GM19238 (cell line): ENCODE results near the gene AGBL1.
"Not testable (repeated sequence)": the region's sequence is repeated elsewhere in the genome, so short reads cannot be mapped to it uniquely, and the experiment has no call there.

ENCODE experiments used
- DNase-seq: peaks from one replicate; pipeline ENCODE4 v3.0.0; 2011; ENCODE audit warnings: low spot score; ENCODE audit not compliant: insufficient read length

AGBL1 gene

GRCh38 chr15:86399041-86399954 lies 319.6 kb downstream of the AGBL1 start:
- no peak for DNase-seq

DNA sequence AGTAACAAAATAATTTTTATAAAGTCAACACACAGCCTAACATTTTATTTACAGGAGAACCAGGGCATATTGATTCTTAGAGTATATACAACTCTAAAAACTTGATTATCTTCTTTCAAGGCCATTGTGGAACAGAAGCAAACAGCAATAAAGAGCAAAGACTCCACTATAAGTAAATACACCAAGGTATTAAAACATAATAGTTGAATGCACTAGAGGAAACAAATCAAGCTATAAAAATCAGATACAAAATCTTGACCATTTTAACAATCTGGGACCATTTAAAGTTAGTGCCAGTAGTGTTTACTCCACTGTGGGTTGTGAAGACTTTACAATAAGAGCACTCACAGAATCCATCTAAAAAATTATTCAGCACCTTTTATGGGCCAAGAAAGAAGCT lies 323.6 kb downstream of the AGBL1 start:
- no peak for DNase-seq

- DNase-seq: no peak
Observed at GRCh38 chr15:86403914-86404583, 324.4 kb downstream of the AGBL1 start.

DNA sequence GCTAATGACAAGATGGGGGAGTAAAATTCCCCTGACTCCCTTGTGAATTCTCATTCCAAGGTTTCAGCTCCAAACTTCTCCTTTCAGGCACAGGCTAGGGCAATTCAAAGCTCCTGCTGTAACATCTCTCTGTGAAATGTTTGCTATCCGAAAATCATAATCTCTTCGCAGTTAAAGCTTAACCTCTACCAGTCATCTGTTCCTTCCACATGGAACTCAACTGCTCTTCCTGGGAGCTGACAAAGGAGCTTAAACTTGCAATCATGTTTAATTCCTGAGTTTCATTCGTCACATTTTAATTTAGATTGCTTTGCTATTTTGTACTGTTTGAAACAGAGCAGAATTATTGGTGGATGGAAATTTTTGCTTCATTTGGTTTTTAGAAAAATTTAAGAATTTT lies 328.6 kb downstream of the AGBL1 start:
- no peak for DNase-seq

DNA sequence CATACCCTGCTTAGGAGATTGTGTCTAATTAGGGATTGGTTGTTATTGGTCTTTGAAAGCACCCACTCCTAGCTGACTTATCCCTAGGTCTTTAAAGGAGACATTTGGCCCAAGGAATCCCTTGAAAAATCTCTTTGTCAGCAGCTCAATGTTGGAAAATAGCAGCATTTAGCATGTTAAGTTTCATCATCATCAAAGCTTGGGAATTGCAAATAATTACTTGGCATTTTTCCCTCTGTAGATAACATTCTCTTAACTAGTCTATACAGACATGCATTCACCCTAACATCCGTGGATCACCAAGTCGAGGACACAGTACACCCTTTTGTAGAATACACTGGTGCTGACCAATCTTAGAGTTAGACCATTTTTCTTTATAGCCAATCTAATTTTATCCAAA lies 332.2 kb downstream of the AGBL1 start:
- DNase-seq: no peak

DNA sequence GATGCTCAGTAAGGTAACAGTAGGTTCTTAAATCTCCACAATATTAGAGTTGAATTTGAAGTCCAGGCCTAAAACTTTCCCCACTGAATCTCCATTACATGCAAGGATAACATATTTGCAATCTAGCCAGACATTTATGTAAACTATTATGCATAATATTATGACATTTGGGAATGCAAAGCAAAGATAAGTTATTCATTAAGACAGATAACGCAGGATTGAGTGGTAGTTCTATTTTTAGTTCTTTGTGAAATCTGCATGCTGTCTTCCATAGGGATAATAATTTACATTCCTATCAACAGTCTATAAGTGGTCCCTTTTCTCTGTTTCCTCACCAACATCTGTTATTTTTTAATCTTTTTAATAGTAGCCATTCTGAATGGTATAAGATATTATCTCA lies 333.5 kb downstream of the AGBL1 start:
- no peak for DNase-seq

DNA sequence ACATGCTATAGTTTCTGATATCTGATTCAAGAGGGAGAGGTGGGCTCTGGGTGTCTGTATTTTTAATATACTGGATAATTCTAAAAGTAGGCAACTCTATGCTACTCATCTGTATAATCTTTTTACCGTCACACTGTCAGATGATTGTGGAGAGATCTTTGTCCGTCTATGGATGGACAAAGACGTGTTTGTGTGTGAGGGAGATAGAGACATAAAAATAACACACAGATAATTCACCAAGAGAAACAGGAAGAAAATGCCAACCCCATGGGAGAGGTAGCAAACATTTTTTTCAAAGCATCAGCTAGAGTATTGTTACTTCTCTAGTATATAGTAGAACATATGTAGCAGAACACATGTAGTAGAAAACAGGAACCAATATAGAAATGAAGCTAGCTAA lies 346.1 kb downstream of the AGBL1 start:
- DNase-seq: no peak

DNA sequence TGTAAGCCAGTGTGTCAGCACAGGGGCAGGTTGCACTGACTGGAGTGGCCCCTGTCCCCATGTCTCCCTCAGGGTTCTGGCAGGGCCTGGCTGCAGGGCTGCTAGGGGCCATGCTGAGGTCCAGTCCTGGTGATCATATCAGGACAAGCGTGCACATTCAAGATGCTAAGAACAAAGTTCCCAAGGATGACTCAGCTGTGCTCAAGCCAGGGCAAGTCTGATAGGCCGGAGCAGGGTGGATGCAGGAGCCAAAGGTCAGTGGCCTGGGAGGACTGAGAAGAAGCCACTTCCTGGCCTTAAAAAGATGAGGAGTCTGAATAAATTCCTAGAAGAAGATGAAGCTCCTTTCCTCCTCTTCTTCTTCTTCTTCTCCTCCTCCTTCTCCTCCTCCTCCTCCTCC lies 353.2 kb downstream of the AGBL1 start:
- no peak for DNase-seq

GRCh38 chr15:86433983-86434382 lies 354.3 kb downstream of the AGBL1 start:
- no peak for DNase-seq

DNA sequence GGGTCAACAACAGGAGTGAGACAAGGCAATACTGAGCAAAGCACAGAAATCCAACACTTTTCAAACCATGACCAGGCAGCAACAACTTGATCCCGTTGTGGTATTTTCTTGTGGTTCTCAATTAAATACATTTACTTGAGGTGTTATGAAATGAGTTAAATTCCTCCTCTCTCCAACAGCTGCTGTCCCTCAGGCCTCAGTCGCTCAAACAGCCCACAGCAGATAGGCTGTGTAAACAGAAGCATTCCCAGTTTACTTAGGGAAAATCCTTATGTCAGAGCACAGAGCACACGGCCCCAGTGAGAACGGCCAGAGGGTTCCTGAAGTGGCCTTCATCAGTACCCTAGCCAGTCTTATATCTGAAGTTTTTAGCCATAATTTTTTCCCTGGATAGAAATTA lies 359.9 kb downstream of the AGBL1 start:
- no peak for DNase-seq

DNA sequence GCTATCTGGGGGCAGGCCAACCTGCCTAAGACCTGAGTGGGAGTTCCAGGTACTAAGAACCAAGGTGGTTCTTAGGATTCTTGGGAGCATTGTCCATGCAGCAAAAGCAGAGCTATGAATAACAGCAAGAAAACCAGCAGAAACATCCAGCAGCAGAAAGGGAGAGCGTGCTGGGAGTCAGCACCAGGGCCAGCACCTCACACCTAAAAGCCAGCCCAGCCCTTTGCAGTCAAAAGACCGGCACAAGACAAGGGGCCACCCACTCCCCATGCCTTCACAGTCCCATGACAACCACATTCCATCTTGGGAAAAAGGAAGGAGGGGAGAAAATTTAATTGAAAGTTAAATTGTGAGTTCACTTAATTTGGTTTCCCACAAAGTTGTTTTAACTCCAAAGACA lies 364.9 kb downstream of the AGBL1 start:
- DNase-seq: no peak

GRCh38 chr15:86445579-86446252 lies 366.0 kb downstream of the AGBL1 start:
- no peak for DNase-seq

GRCh38 chr15:86446253-86446640 lies 366.6 kb downstream of the AGBL1 start:
- no peak for DNase-seq

- not testable (repeated sequence) for DNase-seq
Observed at GRCh38 chr15:86465470-86466039, 385.9 kb downstream of the AGBL1 start.

DNA sequence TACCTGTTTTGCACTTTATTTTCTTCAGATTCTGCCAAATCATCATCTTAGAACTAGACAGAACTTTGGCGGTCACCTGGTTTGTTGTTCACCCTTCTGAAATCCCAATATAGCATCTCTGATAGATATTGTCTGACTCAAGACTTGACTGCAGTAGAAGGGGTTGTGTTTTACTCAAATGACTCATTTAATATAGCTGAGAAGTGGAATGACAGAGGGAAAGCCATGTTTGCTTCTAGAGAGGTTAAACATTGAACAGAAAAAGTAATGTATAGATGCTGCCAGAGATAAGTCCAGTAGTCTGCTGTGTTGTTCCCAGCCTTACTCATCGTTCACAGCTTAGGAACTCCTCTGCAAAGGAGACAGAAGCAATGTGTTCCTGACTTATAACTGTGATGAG lies 402.0 kb downstream of the AGBL1 start:
- no peak for DNase-seq

DNA sequence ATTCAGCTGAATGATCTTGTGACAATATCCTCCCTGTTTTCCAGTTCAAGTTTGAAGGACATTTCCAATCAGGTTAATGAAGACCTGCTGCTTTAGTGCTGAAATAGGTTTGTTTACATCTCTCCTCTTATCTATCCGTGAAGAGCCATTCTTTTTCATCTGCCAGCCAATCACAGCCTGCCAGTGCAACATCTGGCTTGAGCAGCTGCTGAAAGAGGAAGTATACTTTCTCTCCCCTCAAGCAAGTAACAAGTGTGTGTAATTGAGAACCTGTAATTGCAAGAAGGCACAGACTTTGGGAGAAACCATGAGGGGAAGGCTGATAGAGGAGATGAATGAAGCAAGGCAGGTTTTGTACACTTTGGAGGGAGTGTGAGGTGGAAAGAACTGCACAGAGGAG lies 404.3 kb downstream of the AGBL1 start:
- no peak for DNase-seq

GRCh38 chr15:86488046-86488445 lies 408.4 kb downstream of the AGBL1 start:
- DNase-seq: no peak

DNA sequence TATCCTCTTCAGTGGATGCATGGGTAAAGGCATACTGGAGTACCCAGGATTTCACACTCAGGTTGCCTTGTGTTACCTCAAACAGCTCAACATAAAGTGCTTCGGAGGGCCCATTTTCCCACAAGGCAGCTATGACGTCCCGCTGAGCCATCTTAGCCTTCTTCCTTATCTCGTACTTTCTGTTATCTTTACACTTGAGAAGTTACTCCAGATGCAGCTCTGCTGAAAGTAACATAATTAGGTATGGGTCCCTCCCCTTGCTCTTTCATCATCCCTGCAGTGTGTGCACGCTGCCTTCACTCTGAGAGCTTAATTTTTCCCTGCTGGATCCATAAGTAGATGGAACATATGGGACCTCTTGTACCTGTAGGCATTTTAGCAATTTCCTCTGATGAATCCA lies 410.3 kb downstream of the AGBL1 start:
- no peak for DNase-seq

DNA sequence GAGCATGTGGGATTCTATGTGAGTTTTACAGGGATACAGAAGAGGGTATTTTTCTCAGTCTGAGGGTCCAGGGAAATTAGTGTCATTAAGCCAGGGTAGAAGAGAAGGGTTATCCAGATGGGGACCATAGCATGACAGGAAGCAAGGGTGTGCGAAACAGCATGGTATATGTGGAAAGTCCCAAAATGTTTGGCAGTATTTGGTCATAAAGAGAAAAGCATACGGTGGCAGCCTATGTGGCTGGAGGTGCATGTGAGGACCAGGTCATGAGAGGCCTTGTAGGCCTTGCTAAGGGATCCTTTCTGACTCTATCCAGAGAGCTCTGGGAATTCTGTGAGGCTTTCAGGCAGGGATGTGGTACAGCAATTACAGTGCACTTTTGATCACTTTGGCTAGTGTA lies 411.4 kb downstream of the AGBL1 start:
- no peak for DNase-seq

DNA sequence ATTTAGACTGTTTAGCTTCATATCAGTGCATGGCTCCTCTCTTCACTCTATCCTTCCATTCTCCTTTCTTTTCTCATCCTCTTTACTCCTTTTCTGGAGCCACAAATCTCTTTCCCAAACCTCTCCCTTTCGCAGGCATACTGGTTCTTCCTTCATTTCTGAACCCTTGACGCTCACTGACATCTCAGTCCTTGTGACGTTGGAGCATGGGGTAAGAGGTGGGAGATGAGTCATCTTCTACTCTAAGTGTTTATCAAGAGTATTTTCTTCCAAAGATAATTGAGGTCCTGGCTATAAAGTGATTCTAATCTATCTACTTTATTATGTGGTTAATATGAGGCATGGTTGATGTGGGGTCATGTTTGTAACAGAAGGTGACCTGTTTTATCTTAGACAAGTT lies 414.2 kb downstream of the AGBL1 start:
- DNase-seq: no peak

DNA sequence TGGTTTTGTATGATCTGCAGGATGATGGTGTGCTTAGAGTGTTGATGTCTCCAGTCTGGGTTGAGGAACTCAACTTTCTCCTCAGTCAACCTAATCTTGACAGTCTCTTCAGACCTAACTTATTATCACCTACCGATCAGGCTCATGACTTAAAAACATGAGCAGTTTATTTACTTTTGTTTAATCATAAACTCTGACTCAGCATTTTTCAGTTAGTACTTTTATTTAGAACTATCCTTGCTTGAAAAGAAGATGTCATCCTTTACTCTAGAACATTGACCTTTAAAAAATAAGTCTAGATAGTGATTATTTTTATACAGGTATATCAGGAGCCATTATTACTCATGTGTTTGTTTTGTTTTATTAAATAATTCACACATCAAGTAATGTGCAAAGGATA lies 414.8 kb downstream of the AGBL1 start:
- DNase-seq: no peak

DNA sequence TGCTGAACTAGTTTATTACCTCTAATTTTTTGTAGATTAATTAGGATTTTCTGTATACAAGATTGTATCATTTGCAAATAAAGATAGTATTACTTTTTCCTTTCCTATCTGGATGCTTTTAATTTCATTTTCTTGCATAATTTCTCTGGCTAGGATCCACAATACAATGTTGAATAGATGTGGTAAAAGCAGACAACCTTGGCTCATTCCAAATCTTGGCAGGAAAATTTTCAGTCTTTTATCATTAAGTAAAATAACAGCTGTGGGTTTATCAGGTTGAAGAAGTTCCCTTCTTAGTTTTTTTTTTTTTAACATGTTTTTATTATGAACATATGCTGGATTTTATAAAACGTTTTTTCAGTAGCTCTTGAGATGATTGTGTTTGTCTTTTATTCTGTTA lies 422.6 kb downstream of the AGBL1 start:
- no peak for DNase-seq
